PC-3 (cell line): Measurements from ENCODE around the gene CLCN5.

Experiments used
- EZH2 ChIP-seq: fragments of 300-600 bp; sonication (generic); IDR thresholded peaks from one replicate; pipeline ENCODE4 v1.6.1; 2017; ENCODE audit warnings: antibody characterized with exemption, mild to moderate bottlenecking, low read length; ENCODE audit not compliant: unreplicated experiment
- EZH2phosphoT487 ChIP-seq: fragments of 300-600 bp; sonication (generic); IDR thresholded peaks from 2 replicates; pipeline ENCODE4 v1.6.1; 2018; ENCODE audit warnings: mild to moderate bottlenecking, antibody characterized with exemption, low read length, borderline replicate concordance
- TF ChIP-seq, protein P1 (sequence below): fragments of 300-600 bp; sonication (generic); conservative IDR thresholded peaks from 2 replicates; pipeline ENCODE4 v1.5.1; 2017; ENCODE audit warnings: antibody characterized with exemption, low read depth, mild to moderate bottlenecking, low read length

DNA sequence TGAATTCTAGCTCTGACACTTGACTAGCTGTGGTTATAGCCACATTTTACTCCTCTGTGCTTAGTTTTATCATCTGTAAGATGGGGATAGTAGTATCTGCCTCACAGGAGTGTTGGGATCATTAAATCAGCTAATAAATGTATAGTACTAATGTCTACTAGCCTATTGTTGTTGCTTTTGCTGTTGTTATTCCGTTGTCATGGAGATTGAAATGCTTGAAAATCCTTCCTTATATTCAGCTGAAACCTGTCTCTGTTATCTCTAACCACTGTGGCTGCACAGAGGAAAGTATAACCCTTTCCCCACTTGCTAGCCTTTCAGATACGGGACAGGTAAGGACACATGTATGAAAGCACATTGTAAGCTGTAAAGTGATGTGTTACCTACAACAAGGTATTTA is 33.9 kb downstream of the CLCN5 start:
- TF ChIP-seq, protein P1, sequence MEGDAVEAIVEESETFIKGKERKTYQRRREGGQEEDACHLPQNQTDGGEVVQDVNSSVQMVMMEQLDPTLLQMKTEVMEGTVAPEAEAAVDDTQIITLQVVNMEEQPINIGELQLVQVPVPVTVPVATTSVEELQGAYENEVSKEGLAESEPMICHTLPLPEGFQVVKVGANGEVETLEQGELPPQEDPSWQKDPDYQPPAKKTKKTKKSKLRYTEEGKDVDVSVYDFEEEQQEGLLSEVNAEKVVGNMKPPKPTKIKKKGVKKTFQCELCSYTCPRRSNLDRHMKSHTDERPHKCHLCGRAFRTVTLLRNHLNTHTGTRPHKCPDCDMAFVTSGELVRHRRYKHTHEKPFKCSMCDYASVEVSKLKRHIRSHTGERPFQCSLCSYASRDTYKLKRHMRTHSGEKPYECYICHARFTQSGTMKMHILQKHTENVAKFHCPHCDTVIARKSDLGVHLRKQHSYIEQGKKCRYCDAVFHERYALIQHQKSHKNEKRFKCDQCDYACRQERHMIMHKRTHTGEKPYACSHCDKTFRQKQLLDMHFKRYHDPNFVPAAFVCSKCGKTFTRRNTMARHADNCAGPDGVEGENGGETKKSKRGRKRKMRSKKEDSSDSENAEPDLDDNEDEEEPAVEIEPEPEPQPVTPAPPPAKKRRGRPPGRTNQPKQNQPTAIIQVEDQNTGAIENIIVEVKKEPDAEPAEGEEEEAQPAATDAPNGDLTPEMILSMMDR = no peak
- TF ChIP-seq EZH2 (no peak), EZH2phosphoT487 (no peak)
